Measurements from ENCODE around the gene BRAF.
A peak's percentile ranks its signal among the peaks of the same experiment; 100 is the strongest.
"Not testable (repeated sequence)": the region's sequence is repeated elsewhere in the genome, so short reads cannot be mapped to it uniquely, and the experiment has no call there.

The BRAF gene

GRCh38 chr7:140707132-140707531 lies 217.6 kb downstream of the BRAF start:
- DNase-seq (ENCODE audit: low spot score) = no peak

- DNase-seq (ENCODE audit: low spot score) = no peak
These were observed 220.5 kb downstream of the BRAF start for GRCh38 chr7:140704205-140704604.

DNA sequence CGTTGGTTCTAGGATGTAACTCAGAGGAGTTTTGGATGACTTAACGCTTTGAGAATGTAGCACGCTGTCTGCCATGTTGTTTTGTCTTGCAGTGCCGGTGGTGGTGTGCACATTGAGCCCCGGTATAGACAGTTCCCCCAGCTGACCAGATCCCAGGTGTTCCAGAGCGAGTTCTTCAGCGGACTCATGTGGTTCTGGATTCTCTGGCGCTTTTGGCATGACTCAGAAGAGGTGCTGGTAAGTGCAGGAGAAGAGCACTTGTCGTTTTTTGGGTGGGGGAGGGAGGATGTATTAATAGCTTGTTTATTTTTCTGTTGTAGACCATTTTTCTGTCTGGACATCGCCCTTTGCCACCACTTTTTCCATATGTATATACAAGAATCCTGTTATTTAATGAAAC lies 222.0 kb downstream of the BRAF start:
- DNase-seq (ENCODE audit: low spot score) = no peak

DNA sequence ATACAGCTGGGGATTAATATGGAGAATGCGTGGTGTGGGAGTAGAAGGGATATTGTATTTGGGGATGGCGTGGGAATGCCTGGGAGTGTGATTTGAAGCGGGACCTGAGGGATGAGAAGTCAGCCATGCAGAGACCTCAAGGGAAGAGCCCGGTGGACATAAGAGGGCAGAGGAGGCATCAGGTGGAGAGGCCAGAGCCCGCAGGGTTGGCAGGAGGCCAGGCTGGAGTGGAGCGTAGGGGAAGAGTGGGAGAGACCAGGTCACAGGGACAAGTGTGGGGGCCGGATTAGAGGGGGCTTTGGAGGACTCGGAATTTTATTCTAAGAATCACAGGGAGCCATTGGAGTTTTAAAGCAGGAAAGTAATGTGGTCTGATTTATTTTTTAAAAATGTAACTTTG lies 226.3 kb downstream of the BRAF start:
- DNase-seq (ENCODE audit: low spot score) = no peak

DNA sequence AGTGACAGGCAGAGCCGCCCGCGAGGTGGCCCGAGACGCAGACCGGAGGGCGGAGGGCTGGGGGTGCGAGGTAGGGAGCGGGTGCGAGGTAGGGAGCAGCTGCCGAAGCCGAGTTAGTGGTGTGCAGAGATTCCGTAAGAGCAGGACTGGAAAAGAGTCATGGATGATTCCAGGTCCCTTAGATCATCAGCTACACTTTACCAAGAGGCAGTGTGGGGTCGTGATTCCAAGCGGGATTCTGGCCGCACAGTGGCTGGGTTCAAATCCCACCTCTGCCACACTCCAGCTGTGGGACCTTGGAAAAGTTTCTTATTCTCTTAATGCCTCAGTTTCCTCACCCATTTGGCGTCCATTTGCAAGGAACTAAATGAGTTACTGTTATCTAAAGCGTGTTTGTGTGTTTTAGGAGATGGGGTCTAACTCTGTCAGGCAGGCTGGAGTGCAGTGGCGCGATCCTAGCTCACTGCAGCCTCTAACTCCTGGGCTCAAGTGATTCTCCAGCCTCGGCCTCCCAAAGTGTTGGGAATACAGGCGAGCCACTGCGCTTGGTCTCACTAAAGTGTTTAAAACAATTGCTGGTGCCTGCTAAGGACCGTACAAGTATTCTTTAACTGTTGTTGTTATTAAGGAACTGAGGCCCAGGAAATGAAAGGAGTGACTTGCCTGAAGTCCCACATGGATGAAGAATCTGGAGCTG lies 227.1 kb downstream of the BRAF start:
- no peak for DNase-seq (ENCODE audit: low spot score)

- DNase-seq (ENCODE audit: low spot score) = peak; percentile 85
These were observed 227.9 kb downstream of the BRAF start, which contains the start of gene NDUFB2 for GRCh38 chr7:140696680-140697446. Gene NDUFB2, plus strand, starts transcription at chr7:140696708. Its CDS starts 37 bp downstream, at chr7:140696745.

- peak; percentile 96 for DNase-seq (ENCODE audit: low spot score)
These were observed 228.6 kb downstream of the BRAF start for GRCh38 chr7:140696024-140696679.

- DNase-seq (ENCODE audit: low spot score) = no peak
These were observed 229.3 kb downstream of the BRAF start for GRCh38 chr7:140695381-140695780.

- no peak for DNase-seq (ENCODE audit: low spot score)
These were observed 230.1 kb downstream of the BRAF start for GRCh38 chr7:140694592-140694991.

- not testable (repeated sequence) for DNase-seq (ENCODE audit: low spot score)
These were observed 230.9 kb downstream of the BRAF start for GRCh38 chr7:140693849-140694248.

DNA sequence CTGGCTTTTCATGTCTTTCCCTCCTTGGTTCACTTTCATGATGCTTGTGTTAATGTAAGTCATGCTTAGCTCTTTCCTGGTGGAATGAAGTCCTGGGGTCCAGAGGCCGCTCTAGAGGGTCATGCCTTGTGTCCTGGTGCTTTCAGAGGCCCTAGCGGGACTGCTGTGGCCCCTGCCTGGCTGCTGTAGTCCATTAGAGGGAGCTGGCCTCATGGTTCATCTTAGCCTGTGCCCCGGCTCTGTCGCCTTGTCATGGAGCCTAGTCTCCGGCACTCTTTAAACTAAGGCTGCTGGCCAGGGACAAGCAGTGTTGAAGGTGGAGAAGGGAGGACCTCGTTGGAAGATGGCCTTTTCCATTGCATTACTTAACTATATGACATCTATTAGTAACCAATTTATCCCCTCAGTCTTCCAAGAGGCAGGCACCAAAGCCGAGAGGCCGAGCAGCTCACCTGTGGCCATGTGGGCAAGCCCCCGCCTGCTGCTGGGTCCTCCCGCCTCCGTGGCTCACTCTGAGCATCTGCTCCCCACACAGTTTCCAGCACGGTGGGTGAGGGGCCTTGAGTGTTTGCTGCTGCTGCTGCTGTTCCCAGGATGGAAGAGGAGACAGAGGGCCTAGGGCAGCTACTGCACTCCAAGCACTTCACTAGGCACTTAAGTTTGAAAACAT lies 233.2 kb downstream of the BRAF start:
- no peak for DNase-seq (ENCODE audit: low spot score)

- no peak for DNase-seq (ENCODE audit: low spot score)
These were observed 235.3 kb downstream of the BRAF start for GRCh38 chr7:140689199-140690152.

DNA sequence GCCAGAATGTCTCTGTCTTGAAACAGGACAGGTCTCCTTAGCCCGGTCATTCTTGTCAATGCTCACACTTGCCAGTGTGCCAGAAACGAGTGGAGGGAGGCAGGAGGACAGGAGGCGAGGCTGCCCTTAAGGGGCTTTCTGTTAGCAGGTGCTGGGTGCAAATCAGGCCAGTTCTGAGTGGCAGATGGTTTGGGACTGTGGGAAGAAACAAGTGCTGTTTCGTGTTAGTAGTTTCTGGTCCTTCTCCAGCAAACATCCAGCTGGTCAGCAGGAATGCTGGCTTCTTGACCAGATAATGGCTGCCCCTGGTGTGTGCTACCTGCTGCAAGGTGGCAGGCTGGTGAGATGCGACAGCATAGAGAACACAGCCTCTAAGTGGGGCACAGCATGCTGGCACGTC lies 236.4 kb downstream of the BRAF start:
- no peak for DNase-seq (ENCODE audit: low spot score)

DNA sequence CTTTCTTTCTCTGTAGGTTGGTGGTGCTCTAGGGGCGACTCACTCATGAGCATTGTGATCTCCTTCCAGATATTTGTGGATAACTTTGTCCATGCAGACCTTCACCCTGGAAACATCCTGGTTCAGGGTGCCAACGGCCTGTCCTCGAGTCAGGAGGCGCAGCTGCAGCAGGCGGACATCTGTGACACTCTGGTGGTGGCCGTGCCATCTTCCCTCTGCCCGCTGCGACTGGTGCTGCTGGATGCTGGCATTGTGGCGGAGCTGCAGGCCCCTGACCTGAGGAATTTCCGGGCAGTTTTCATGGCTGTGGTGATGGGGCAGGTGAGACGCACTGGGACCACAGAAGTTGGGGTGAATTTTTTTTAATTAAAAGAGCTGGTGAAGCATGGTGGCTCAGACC lies 237.8 kb downstream of the BRAF start:
- DNase-seq (ENCODE audit: low spot score) = no peak

DNA sequence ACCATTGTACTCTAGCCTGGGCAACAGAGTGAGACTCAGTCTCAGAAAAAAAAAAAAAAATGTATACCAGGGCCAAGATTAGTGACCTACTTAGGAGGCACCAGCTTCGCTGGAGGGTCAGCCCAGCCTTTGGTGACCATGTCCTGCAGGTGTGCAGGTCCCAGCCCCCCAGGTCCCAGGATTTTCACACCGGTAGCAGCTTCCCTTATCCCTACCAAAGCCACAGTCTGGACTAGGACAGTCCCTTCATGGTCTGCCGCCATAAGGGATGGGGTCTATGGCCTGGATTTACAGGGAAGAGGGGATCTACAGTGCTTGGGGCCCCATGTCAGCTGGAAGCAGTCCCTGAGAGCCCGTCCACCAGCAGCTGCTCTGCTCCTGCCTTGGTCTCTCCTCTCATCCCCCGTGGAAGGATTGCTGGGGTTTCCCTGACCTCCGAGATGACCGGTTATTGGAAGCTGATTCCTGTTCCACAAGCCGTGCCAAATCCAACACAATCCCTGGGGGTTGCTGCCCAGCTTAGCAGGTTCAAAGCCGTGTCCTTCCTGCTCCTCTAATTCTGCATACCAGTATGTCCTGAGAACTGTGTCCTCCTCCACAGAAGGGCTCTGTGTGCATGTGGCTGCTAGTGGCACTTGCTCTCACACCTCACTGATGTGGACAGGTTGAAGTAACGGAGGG lies 239.2 kb downstream of the BRAF start:
- no peak for DNase-seq (ENCODE audit: low spot score)

- DNase-seq (ENCODE audit: low spot score) = no peak
These were observed 240.4 kb downstream of the BRAF start for GRCh38 chr7:140684066-140684950.

DNA sequence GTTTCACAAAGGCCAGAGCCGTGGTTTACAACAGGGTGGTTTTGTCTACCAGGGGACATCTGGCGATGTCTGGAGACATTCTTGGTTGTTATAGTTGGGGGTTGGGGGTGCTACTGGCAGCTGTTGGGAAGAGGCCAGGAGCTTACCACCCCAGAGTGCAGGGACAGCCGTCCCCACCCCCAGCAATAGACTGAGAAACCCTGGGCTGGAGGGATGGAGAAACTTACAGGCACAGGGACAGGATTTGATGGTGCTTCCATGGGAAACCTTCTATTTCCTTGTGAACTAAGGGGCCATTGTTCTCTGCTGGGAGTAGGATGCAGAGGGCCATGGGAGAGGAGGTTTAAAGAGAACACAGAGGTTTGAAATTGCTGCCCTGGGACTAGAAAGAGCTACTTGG lies 241.1 kb downstream of the BRAF start:
- no peak for DNase-seq (ENCODE audit: low spot score)

DNA sequence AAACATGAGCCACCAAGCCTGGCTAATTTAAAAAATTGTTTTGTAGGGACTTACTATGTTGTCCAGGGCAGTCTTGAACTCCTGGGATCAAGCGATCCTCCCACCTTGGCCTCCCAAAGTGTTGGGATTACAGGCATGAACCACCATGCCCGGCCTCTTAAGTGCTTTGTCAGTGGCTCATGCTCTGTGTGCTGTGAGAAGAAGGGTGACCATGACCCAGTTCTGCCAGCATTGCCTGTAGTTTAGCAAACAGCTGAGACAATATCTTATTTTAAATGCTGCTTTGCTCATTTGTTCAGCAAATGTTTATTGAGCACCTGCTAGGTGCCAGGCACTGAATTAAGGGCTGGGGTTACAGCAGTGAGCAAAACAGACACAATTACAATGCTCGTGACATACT lies 243.0 kb downstream of the BRAF start:
- DNase-seq (ENCODE audit: low spot score) = no peak

DNA sequence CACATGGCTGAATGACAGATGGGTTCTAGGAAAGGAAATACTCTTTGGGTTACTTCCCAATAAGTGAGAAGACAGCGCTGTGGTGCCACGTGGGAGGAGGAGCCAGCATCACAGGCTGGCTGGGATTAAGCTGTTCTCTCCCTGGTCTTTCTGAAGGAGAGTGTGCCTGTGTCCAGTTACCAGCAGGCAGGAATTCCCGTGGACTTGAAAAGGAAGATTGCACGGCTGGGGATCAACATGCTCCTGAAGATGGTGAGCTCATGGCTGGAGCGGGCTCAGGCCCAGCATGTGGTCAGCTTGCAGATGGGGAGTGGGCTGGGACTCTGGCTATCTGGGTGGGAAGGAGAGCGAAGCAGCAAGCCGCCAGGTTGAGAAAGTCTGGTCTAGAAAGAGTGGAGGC lies 243.8 kb downstream of the BRAF start:
- no peak for DNase-seq (ENCODE audit: low spot score)

DNA sequence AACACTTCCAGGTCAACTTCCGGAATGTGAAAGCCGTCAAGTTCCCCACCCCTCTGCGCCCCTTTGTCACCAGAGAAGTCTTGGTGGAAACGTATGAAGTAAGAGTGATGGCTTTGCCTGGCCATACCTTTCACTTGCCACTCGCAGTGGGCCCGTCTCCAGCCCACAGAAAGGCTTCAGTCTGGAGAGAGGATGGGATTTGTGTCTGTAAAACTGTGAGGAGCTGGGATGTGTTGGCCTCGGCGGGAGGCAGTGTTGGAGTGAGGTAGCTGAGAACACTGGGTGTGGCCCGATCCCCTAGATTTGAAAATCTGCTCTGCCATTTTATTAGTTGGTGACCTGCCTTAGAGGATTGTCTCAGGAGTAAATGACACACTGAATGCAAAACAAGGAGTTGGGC lies 245.5 kb downstream of the BRAF start:
- DNase-seq (ENCODE audit: low spot score) = no peak
